ENCODE data around the gene STMN3. TPM values are rescaled to one million over a fixed set of nuclear protein-coding genes. Genes with fewer than 3 reads are reported as not detected.

The STMN3 gene
- total and polyA plus RNA-seq, 4 donors = 0.42 to 2.9 (median 0.91) TPM

DNA sequence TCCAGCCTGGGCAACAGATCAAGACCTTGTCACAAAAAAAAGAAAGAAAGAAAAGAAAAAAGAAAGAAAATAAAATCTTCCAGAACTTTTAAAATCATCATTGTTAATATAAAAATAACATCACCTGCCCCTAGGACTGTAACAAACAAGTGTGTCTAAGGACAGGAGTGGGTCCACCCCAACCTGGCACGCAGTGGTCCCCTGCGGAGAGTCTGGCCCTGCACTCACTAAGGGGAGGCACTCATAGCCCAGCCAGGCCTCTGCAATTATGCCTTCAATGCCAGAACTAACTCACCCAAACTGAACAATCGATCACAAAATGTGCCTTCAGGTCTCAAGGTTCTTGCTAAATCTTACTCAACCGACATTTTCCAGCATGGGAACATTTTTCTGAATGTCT lies 31.1 kb downstream of the STMN3 start:
- Histone ChIP-seq H3K9ac (ENCODE audit: low read depth in 1 of 2, low read length in 2 of 2) (no peak overlapping the region), H3K27me3 (ENCODE audit: control insufficient read depth in 4 of 4, insufficient read depth in 4 of 4, low read length in 3 of 4) (no peaks in the 10 kb centered on the region), H3K27ac (ENCODE audit: low read depth in 1 of 2, low read length in 2 of 2) (no peak overlapping the region), H3K9me3 (ENCODE audit: control insufficient read depth in 4 of 4, low read length in 3 of 4) (no peaks in the 10 kb centered on the region), H3K36me3 (ENCODE audit: control insufficient read depth in 4 of 4, insufficient read depth in 3 of 4, low read depth in 1 of 4, low read length in 3 of 4) (peaks cover 3 to 21% (median 5%) of the 10 kb centered on the region in 4 donors), H3K4me1 (ENCODE audit: control insufficient read depth in 4 of 4, insufficient read depth in 4 of 4, low read length in 3 of 4) (peaks cover 0 to 3% (median 1%) of the 10 kb centered on the region in 4 donors), H3K4me3 (ENCODE audit: low read depth in 1 of 3, low read length in 3 of 3) (no peak overlapping the region)
- WGBS = 94% methylated on average over 4 of the region's 4 CpGs
- no peak for TF ChIP-seq RAD21 (IDR thresholded peaks at IDR 0.05)
- TF ChIP-seq, protein P1, sequence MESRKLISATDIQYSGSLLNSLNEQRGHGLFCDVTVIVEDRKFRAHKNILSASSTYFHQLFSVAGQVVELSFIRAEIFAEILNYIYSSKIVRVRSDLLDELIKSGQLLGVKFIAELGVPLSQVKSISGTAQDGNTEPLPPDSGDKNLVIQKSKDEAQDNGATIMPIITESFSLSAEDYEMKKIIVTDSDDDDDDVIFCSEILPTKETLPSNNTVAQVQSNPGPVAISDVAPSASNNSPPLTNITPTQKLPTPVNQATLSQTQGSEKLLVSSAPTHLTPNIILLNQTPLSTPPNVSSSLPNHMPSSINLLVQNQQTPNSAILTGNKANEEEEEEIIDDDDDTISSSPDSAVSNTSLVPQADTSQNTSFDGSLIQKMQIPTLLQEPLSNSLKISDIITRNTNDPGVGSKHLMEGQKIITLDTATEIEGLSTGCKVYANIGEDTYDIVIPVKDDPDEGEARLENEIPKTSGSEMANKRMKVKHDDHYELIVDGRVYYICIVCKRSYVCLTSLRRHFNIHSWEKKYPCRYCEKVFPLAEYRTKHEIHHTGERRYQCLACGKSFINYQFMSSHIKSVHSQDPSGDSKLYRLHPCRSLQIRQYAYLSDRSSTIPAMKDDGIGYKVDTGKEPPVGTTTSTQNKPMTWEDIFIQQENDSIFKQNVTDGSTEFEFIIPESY (IDR thresholded peaks at IDR 0.05) = no peak
- no peak for TF ChIP-seq RXRA (IDR thresholded peaks at IDR 0.05)
- TF ChIP-seq, protein P2, sequence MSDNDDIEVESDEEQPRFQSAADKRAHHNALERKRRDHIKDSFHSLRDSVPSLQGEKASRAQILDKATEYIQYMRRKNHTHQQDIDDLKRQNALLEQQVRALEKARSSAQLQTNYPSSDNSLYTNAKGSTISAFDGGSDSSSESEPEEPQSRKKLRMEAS (IDR thresholded peaks at IDR 0.05) = no peak
- no peak for TF ChIP-seq HNF4A (conservative IDR thresholded peaks at IDR 0.05)
- no peak for TF ChIP-seq FOXA1 (IDR thresholded peaks at IDR 0.05)
- no peak for TF ChIP-seq YY1 (IDR thresholded peaks at IDR 0.05)
- no peak for DNase-seq (ENCODE audit: low spot score)

DNA sequence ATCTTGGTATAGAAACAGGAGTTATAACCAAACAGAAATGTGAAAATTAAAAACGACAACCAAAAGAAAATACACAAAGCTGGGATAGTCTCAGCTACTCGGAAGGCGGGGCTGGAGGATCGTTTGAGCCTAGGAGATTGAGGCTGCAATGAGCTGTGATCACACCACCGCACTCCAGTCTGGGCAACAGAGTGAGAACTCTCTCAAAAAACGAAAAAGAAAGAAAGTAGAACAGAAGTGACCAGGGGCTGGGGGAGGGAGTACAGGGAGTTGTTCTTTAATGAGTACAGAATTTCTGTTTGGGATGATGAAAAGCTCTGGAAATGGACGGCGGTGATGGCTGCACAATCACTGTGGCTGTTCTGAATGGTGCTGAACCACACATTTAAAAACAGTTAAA lies 32.2 kb downstream of the STMN3 start:
- Histone ChIP-seq H3K4me1 (ENCODE audit: control insufficient read depth in 4 of 4, insufficient read depth in 4 of 4, low read length in 3 of 4) (peaks cover 0 to 3% (median 1%) of the 10 kb centered on the region in 4 donors), H3K9me3 (ENCODE audit: control insufficient read depth in 4 of 4, low read length in 3 of 4) (no peaks in the 10 kb centered on the region), H3K27ac (ENCODE audit: low read depth in 1 of 2, low read length in 2 of 2) (no peak overlapping the region), H3K9ac (ENCODE audit: low read depth in 1 of 2, low read length in 2 of 2) (no peak overlapping the region), H3K27me3 (ENCODE audit: control insufficient read depth in 4 of 4, insufficient read depth in 4 of 4, low read length in 3 of 4) (no peaks in the 10 kb centered on the region), H3K4me3 (ENCODE audit: low read depth in 1 of 3, low read length in 3 of 3) (no peak overlapping the region), H3K36me3 (ENCODE audit: control insufficient read depth in 4 of 4, insufficient read depth in 3 of 4, low read depth in 1 of 4, low read length in 3 of 4) (peaks cover 3 to 22% (median 8%) of the 10 kb centered on the region in 4 donors)
- no peak for DNase-seq (ENCODE audit: low spot score)
- WGBS = 89% methylated on average over 8 of the region's 8 CpGs
- TF ChIP-seq, protein P3, sequence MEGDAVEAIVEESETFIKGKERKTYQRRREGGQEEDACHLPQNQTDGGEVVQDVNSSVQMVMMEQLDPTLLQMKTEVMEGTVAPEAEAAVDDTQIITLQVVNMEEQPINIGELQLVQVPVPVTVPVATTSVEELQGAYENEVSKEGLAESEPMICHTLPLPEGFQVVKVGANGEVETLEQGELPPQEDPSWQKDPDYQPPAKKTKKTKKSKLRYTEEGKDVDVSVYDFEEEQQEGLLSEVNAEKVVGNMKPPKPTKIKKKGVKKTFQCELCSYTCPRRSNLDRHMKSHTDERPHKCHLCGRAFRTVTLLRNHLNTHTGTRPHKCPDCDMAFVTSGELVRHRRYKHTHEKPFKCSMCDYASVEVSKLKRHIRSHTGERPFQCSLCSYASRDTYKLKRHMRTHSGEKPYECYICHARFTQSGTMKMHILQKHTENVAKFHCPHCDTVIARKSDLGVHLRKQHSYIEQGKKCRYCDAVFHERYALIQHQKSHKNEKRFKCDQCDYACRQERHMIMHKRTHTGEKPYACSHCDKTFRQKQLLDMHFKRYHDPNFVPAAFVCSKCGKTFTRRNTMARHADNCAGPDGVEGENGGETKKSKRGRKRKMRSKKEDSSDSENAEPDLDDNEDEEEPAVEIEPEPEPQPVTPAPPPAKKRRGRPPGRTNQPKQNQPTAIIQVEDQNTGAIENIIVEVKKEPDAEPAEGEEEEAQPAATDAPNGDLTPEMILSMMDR (IDR thresholded peaks at IDR 0.05; ENCODE audit: low read depth, low read length, missing input control) = no peak
- TF ChIP-seq JUND (IDR thresholded peaks at IDR 0.05) (no peak), FOXA1 (IDR thresholded peaks at IDR 0.05) (no peak), RXRA (IDR thresholded peaks at IDR 0.05) (no peak), SP1 (IDR thresholded peaks at IDR 0.05) (no peak), YY1 (IDR thresholded peaks at IDR 0.05) (no peak), RAD21 (IDR thresholded peaks at IDR 0.05) (no peak), HNF4G (IDR thresholded peaks at IDR 0.05) (no peak), NR2F2 (IDR thresholded peaks at IDR 0.05) (no peak), TAF1 (conservative IDR thresholded peaks at IDR 0.05) (no peak)
- TF ChIP-seq, protein P2 (IDR thresholded peaks at IDR 0.05) = no peak
- TF ChIP-seq, protein P4, sequence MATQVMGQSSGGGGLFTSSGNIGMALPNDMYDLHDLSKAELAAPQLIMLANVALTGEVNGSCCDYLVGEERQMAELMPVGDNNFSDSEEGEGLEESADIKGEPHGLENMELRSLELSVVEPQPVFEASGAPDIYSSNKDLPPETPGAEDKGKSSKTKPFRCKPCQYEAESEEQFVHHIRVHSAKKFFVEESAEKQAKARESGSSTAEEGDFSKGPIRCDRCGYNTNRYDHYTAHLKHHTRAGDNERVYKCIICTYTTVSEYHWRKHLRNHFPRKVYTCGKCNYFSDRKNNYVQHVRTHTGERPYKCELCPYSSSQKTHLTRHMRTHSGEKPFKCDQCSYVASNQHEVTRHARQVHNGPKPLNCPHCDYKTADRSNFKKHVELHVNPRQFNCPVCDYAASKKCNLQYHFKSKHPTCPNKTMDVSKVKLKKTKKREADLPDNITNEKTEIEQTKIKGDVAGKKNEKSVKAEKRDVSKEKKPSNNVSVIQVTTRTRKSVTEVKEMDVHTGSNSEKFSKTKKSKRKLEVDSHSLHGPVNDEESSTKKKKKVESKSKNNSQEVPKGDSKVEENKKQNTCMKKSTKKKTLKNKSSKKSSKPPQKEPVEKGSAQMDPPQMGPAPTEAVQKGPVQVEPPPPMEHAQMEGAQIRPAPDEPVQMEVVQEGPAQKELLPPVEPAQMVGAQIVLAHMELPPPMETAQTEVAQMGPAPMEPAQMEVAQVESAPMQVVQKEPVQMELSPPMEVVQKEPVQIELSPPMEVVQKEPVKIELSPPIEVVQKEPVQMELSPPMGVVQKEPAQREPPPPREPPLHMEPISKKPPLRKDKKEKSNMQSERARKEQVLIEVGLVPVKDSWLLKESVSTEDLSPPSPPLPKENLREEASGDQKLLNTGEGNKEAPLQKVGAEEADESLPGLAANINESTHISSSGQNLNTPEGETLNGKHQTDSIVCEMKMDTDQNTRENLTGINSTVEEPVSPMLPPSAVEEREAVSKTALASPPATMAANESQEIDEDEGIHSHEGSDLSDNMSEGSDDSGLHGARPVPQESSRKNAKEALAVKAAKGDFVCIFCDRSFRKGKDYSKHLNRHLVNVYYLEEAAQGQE (IDR thresholded peaks at IDR 0.05) = no peak
